Measurements from ENCODE around the gene KCNK13. TPM values are rescaled to one million over a fixed set of nuclear protein-coding genes. Genes with fewer than 3 reads are reported as not detected.
"Not testable (repeated sequence)": the region's sequence is repeated elsewhere in the genome, so short reads cannot be mapped to it uniquely, and the experiment has no call there.

KCNK13 gene
- total RNA-seq, 1 donor from 2014 or later: not detected

- Mint-ChIP-seq H3K4me3 (no peak overlapping the region), H3K9me3 (peaks cover 22% of the 10 kb centered on the region), H3K27ac (no peak overlapping the region), H3K27me3 (peaks cover 25% of the 10 kb centered on the region), H3K36me3 (ENCODE audit: low read depth) (no peaks in the 10 kb centered on the region), H3K4me1 (peaks cover 2% of the 10 kb centered on the region)
- no peak for DNase-seq
- intact Hi-C loops (cut with micrococcal nuclease): no loop called here
These were observed 26.4 kb downstream of the KCNK13 start for GRCh38 chr14:90088176-90088575.

- Mint-ChIP-seq H3K27me3 (peaks cover 16% of the 10 kb centered on the region), H3K9me3 (peaks cover 26% of the 10 kb centered on the region), H3K4me1 (peaks cover 11% of the 10 kb centered on the region)
- intact Hi-C loops (cut with micrococcal nuclease); DNase-seq; H3K36me3 Mint-ChIP-seq (ENCODE audit: low read depth); H3K4me3 Mint-ChIP-seq; H3K27ac Mint-ChIP-seq: not testable (repeated sequence)
These were observed 27.7 kb downstream of the KCNK13 start for GRCh38 chr14:90089486-90089885.

- Mint-ChIP-seq H3K36me3 (ENCODE audit: low read depth) (peaks cover 4% of the 10 kb centered on the region), H3K27me3 (peaks cover 12% of the 10 kb centered on the region), H3K27ac (no peak overlapping the region), H3K4me3 (no peak overlapping the region), H3K4me1 (peaks cover 16% of the 10 kb centered on the region), H3K9me3 (peaks cover 26% of the 10 kb centered on the region)
- intact Hi-C loops (cut with micrococcal nuclease): no loop called here
- no peak for DNase-seq
These were observed 29.6 kb downstream of the KCNK13 start for GRCh38 chr14:90091393-90091792.

- Mint-ChIP-seq H3K4me1 (peaks cover 16% of the 10 kb centered on the region), H3K27me3 (peaks cover 4% of the 10 kb centered on the region), H3K4me3 (peak overlapping the region; percentile 34), H3K36me3 (ENCODE audit: low read depth) (peaks cover 4% of the 10 kb centered on the region), H3K27ac (peak overlapping the region; percentile 65), H3K9me3 (peaks cover 23% of the 10 kb centered on the region)
- intact Hi-C loops (cut with micrococcal nuclease): no loop called here
- DNase-seq: peak; percentile 62
These were observed 32.3 kb downstream of the KCNK13 start for GRCh38 chr14:90093942-90094595.

- H3K4me1 Mint-ChIP-seq: peaks cover 19% of the 10 kb centered on the region
- peak overlapping the region; percentile 15 for H3K27ac Mint-ChIP-seq
- peaks cover 22% of the 10 kb centered on the region for H3K9me3 Mint-ChIP-seq
- DNase-seq: no peak
- peaks cover 4% of the 10 kb centered on the region for H3K36me3 Mint-ChIP-seq (ENCODE audit: low read depth)
- peaks cover 2% of the 10 kb centered on the region for H3K27me3 Mint-ChIP-seq
- H3K4me3 Mint-ChIP-seq: no peak overlapping the region
- intact Hi-C loops (cut with micrococcal nuclease): no loop called here
These were observed 33.3 kb downstream of the KCNK13 start for GRCh38 chr14:90095096-90095495.

- Mint-ChIP-seq H3K36me3 (ENCODE audit: low read depth) (peaks cover 4% of the 10 kb centered on the region), H3K9me3 (peaks cover 11% of the 10 kb centered on the region), H3K4me3 (no peak overlapping the region), H3K4me1 (peaks cover 19% of the 10 kb centered on the region), H3K27me3 (no peaks in the 10 kb centered on the region), H3K27ac (no peak overlapping the region)
- intact Hi-C loops (cut with micrococcal nuclease): no loop called here
- no peak for DNase-seq
These were observed 34.8 kb downstream of the KCNK13 start for GRCh38 chr14:90096566-90096965.

- Mint-ChIP-seq H3K27ac (no peak overlapping the region), H3K27me3 (peaks cover 6% of the 10 kb centered on the region), H3K36me3 (ENCODE audit: low read depth) (no peaks in the 10 kb centered on the region)
These were observed 42.0 kb downstream of the KCNK13 start for GRCh38 chr14:90103808-90104207.

GRCh38 chr14:90105756-90106155 lies 44.0 kb downstream of the KCNK13 start:
- Mint-ChIP-seq H3K4me1 (no peaks in the 10 kb centered on the region), H3K9me3 (no peaks in the 10 kb centered on the region), H3K4me3 (no peak overlapping the region), H3K36me3 (ENCODE audit: low read depth) (no peaks in the 10 kb centered on the region), H3K27me3 (peaks cover 6% of the 10 kb centered on the region), H3K27ac (no peak overlapping the region)
- no peak for DNase-seq
- intact Hi-C loops (cut with micrococcal nuclease): no loop called here

More at GRCh38 chr14:90103808-90104207, 42.0 kb downstream of the KCNK13 start:
- intact Hi-C loops (cut with micrococcal nuclease): no loop called here
- Mint-ChIP-seq H3K4me1 (peaks cover 3% of the 10 kb centered on the region), H3K9me3 (no peaks in the 10 kb centered on the region), H3K4me3 (no peak overlapping the region)
- DNase-seq: no peak

GRCh38 chr14:90107789-90108188 lies 46.0 kb downstream of the KCNK13 start:
- H3K36me3 Mint-ChIP-seq (ENCODE audit: low read depth): no peaks in the 10 kb centered on the region
- H3K9me3 Mint-ChIP-seq: no peaks in the 10 kb centered on the region

GRCh38 chr14:90109858-90110257 lies 48.1 kb downstream of the KCNK13 start:
- peaks cover 18% of the 10 kb centered on the region for H3K27me3 Mint-ChIP-seq
- H3K27ac Mint-ChIP-seq: no peak overlapping the region
- intact Hi-C loops (cut with micrococcal nuclease): no loop called here
- no peaks in the 10 kb centered on the region for H3K9me3 Mint-ChIP-seq
- no peak for DNase-seq
- no peak overlapping the region for H3K4me3 Mint-ChIP-seq
- no peaks in the 10 kb centered on the region for H3K36me3 Mint-ChIP-seq (ENCODE audit: low read depth)
- H3K4me1 Mint-ChIP-seq: no peaks in the 10 kb centered on the region

More at GRCh38 chr14:90107789-90108188, 46.0 kb downstream of the KCNK13 start:
- H3K4me3 Mint-ChIP-seq: no peak overlapping the region
- H3K27ac Mint-ChIP-seq: no peak overlapping the region
- DNase-seq: no peak
- peaks cover 19% of the 10 kb centered on the region for H3K27me3 Mint-ChIP-seq
- intact Hi-C loops (cut with micrococcal nuclease): no loop called here
- no peaks in the 10 kb centered on the region for H3K4me1 Mint-ChIP-seq

- no peaks in the 10 kb centered on the region for H3K4me1 Mint-ChIP-seq
- peaks cover 23% of the 10 kb centered on the region for H3K27me3 Mint-ChIP-seq
- H3K36me3 Mint-ChIP-seq (ENCODE audit: low read depth): no peaks in the 10 kb centered on the region
- H3K27ac Mint-ChIP-seq: no peak overlapping the region
- no peaks in the 10 kb centered on the region for H3K9me3 Mint-ChIP-seq
- intact Hi-C loops (cut with micrococcal nuclease): no loop called here
- no peak overlapping the region for H3K4me3 Mint-ChIP-seq
- DNase-seq: no peak
These were observed 50.2 kb downstream of the KCNK13 start for GRCh38 chr14:90111895-90112534.

- Mint-ChIP-seq H3K4me3 (no peak overlapping the region), H3K27me3 (peaks cover 23% of the 10 kb centered on the region), H3K9me3 (no peaks in the 10 kb centered on the region), H3K36me3 (ENCODE audit: low read depth) (no peaks in the 10 kb centered on the region), H3K27ac (no peak overlapping the region), H3K4me1 (no peaks in the 10 kb centered on the region)
- intact Hi-C loops (cut with micrococcal nuclease): no loop called here
- DNase-seq: no peak
These were observed 52.8 kb downstream of the KCNK13 start for GRCh38 chr14:90114554-90114953.

GRCh38 chr14:90115780-90116179 lies 54.0 kb downstream of the KCNK13 start:
- Mint-ChIP-seq H3K27me3 (peaks cover 27% of the 10 kb centered on the region), H3K27ac (no peak overlapping the region)
- intact Hi-C loops (cut with micrococcal nuclease): no loop called here

GRCh38 chr14:90116444-90116843 lies 54.6 kb downstream of the KCNK13 start:
- DNase-seq: no peak
- no peak overlapping the region for H3K27ac Mint-ChIP-seq
- peaks cover 22% of the 10 kb centered on the region for H3K27me3 Mint-ChIP-seq
- no peak overlapping the region for H3K4me3 Mint-ChIP-seq
- intact Hi-C loops (cut with micrococcal nuclease): no loop called here
- H3K4me1 Mint-ChIP-seq: no peaks in the 10 kb centered on the region
- H3K36me3 Mint-ChIP-seq (ENCODE audit: low read depth): no peaks in the 10 kb centered on the region
- H3K9me3 Mint-ChIP-seq: peaks cover 4% of the 10 kb centered on the region

More at GRCh38 chr14:90115780-90116179, 54.0 kb downstream of the KCNK13 start:
- Mint-ChIP-seq H3K4me3 (no peak overlapping the region), H3K9me3 (peaks cover 4% of the 10 kb centered on the region), H3K36me3 (ENCODE audit: low read depth) (no peaks in the 10 kb centered on the region), H3K4me1 (no peaks in the 10 kb centered on the region)
- no peak for DNase-seq

All from activated CD4-positive, alpha-beta T cell treated with anti-CD3 and anti-CD28 coated beads, Interleukin-2, amount 10 ng/mL, durations not matched to agents 24 days and 14 days (primary cell).